Measurements from ENCODE around the gene PLPP4. TPM values are rescaled to one million over a fixed set of nuclear protein-coding genes. Genes with fewer than 3 reads are reported as not detected.
A peak's percentile ranks its signal among the peaks of the same experiment; 100 is the strongest.
"Not testable (repeated sequence)": the region's sequence is repeated elsewhere in the genome, so short reads cannot be mapped to it uniquely, and the experiment has no call there.

Gene PLPP4
- total RNA-seq, 1 experiment from 2014 or later: 9.7 TPM

GRCh38 chr10:120499883-120500282 is 42.9 kb downstream of the PLPP4 start:
- no peaks in the 10 kb centered on the region for H3K9me3 ChIP-seq (ENCODE audit: low read length)
- H3K4me3 ChIP-seq (ENCODE audit: low read length): no peak overlapping the region
- H3K4me1 ChIP-seq (ENCODE audit: low read length): peaks cover 17% of the 10 kb centered on the region
- H4K20me1 ChIP-seq (ENCODE audit: insufficient read depth, low read depth, low read length): no peaks in the 10 kb centered on the region
- DNase-seq: no peak
- H3K27me3 ChIP-seq (ENCODE audit: low read length): no peaks in the 10 kb centered on the region
- no peak overlapping the region for H2AFZ ChIP-seq (ENCODE audit: low read length)
- no peak overlapping the region for H3K9ac ChIP-seq (ENCODE audit: low read length)
- no peak overlapping the region for H3K27ac ChIP-seq (ENCODE audit: low read length)
- H3K79me2 ChIP-seq (ENCODE audit: low read length): no peaks in the 10 kb centered on the region
- H3K36me3 ChIP-seq (ENCODE audit: insufficient read depth, low read length): no peaks in the 10 kb centered on the region
- H3K4me2 ChIP-seq (ENCODE audit: low read depth, low read length, poor library complexity, severe bottlenecking): no peak overlapping the region
- no peaks in the 10 kb centered on the region for H3K9me2 ChIP-seq (replicated peaks; ENCODE audit: insufficient read depth, low read length)

- Histone ChIP-seq H2AFZ (ENCODE audit: low read length) (no peak overlapping the region), H3K36me3 (ENCODE audit: insufficient read depth, low read length) (no peaks in the 10 kb centered on the region), H3K4me2 (ENCODE audit: low read depth, low read length, poor library complexity, severe bottlenecking) (peak overlapping the region; percentile 11), H3K9me2 (replicated peaks; ENCODE audit: insufficient read depth, low read length) (no peaks in the 10 kb centered on the region), H4K20me1 (ENCODE audit: insufficient read depth, low read depth, low read length) (no peaks in the 10 kb centered on the region), H3K9me3 (ENCODE audit: low read length) (no peaks in the 10 kb centered on the region), H3K79me2 (ENCODE audit: low read length) (no peaks in the 10 kb centered on the region), H3K4me1 (ENCODE audit: low read length) (peaks cover 18% of the 10 kb centered on the region), H3K27me3 (ENCODE audit: low read length) (no peaks in the 10 kb centered on the region), H3K4me3 (ENCODE audit: low read length) (no peak overlapping the region), H3K27ac (ENCODE audit: low read length) (no peak overlapping the region; the same call in 1 of the 2 replicates), H3K9ac (ENCODE audit: low read length) (no peak overlapping the region)
- no peak for DNase-seq
Measured at GRCh38 chr10:120503689-120504088, 46.7 kb downstream of the PLPP4 start.

GRCh38 chr10:120504227-120504626 is 47.2 kb downstream of the PLPP4 start:
- not testable (repeated sequence) for H2AFZ ChIP-seq (ENCODE audit: low read length); H3K9me2 ChIP-seq (replicated peaks; ENCODE audit: insufficient read depth, low read length); H3K27me3 ChIP-seq (ENCODE audit: low read length); H3K9me3 ChIP-seq (ENCODE audit: low read length); H3K4me3 ChIP-seq (ENCODE audit: low read length); H4K20me1 ChIP-seq (ENCODE audit: insufficient read depth, low read depth, low read length); H3K79me2 ChIP-seq (ENCODE audit: low read length); H3K36me3 ChIP-seq (ENCODE audit: insufficient read depth, low read length)
- peak; percentile 70 for DNase-seq
- Histone ChIP-seq H3K27ac (ENCODE audit: low read length) (peak overlapping the region; percentile 20; the same call in 1 of the 2 replicates), H3K9ac (ENCODE audit: low read length) (0 out of 2 replicates have a peak overlapping the region, but pooled peaks have one; percentile 2), H3K4me1 (ENCODE audit: low read length) (peaks cover 18% of the 10 kb centered on the region), H3K4me2 (ENCODE audit: low read depth, low read length, poor library complexity, severe bottlenecking) (peak overlapping the region; percentile 11)

GRCh38 chr10:120505056-120505455 is 48.0 kb downstream of the PLPP4 start:
- no peak overlapping the region for H3K27ac ChIP-seq (ENCODE audit: low read length)
- no peaks in the 10 kb centered on the region for H3K9me2 ChIP-seq (replicated peaks; ENCODE audit: insufficient read depth, low read length)
- no peak overlapping the region for H3K9ac ChIP-seq (ENCODE audit: low read length)

GRCh38 chr10:120505866-120506265 is 48.8 kb downstream of the PLPP4 start:
- H3K4me1 ChIP-seq (ENCODE audit: low read length): peaks cover 18% of the 10 kb centered on the region
- no peaks in the 10 kb centered on the region for H4K20me1 ChIP-seq (ENCODE audit: insufficient read depth, low read depth, low read length)
- DNase-seq: no peak
- H3K9me2 ChIP-seq (replicated peaks; ENCODE audit: insufficient read depth, low read length): no peaks in the 10 kb centered on the region
- H3K36me3 ChIP-seq (ENCODE audit: insufficient read depth, low read length): no peaks in the 10 kb centered on the region
- no peak overlapping the region for H2AFZ ChIP-seq (ENCODE audit: low read length)
- H3K9me3 ChIP-seq (ENCODE audit: low read length): no peaks in the 10 kb centered on the region
- H3K79me2 ChIP-seq (ENCODE audit: low read length): no peaks in the 10 kb centered on the region
- H3K4me2 ChIP-seq (ENCODE audit: low read depth, low read length, poor library complexity, severe bottlenecking): no peak overlapping the region
- no peak overlapping the region for H3K9ac ChIP-seq (ENCODE audit: low read length)
- H3K27ac ChIP-seq (ENCODE audit: low read length): no peak overlapping the region
- H3K27me3 ChIP-seq (ENCODE audit: low read length): no peaks in the 10 kb centered on the region
- H3K4me3 ChIP-seq (ENCODE audit: low read length): no peak overlapping the region

More at GRCh38 chr10:120505056-120505455, 48.0 kb downstream of the PLPP4 start:
- H4K20me1 ChIP-seq (ENCODE audit: insufficient read depth, low read depth, low read length): no peaks in the 10 kb centered on the region
- DNase-seq: no peak
- no peaks in the 10 kb centered on the region for H3K79me2 ChIP-seq (ENCODE audit: low read length)
- no peak overlapping the region for H3K4me3 ChIP-seq (ENCODE audit: low read length)
- no peak overlapping the region for H3K4me2 ChIP-seq (ENCODE audit: low read depth, low read length, poor library complexity, severe bottlenecking)
- no peaks in the 10 kb centered on the region for H3K27me3 ChIP-seq (ENCODE audit: low read length)
- peaks cover 18% of the 10 kb centered on the region for H3K4me1 ChIP-seq (ENCODE audit: low read length)
- no peak overlapping the region for H2AFZ ChIP-seq (ENCODE audit: low read length)
- H3K36me3 ChIP-seq (ENCODE audit: insufficient read depth, low read length): no peaks in the 10 kb centered on the region
- H3K9me3 ChIP-seq (ENCODE audit: low read length): no peaks in the 10 kb centered on the region

GRCh38 chr10:120506674-120507073 is 49.6 kb downstream of the PLPP4 start:
- no peaks in the 10 kb centered on the region for H4K20me1 ChIP-seq (ENCODE audit: insufficient read depth, low read depth, low read length)
- no peak overlapping the region for H2AFZ ChIP-seq (ENCODE audit: low read length)
- H3K27me3 ChIP-seq (ENCODE audit: low read length): no peaks in the 10 kb centered on the region
- H3K4me1 ChIP-seq (ENCODE audit: low read length): peaks cover 18% of the 10 kb centered on the region
- no peak for DNase-seq
- no peak overlapping the region for H3K4me2 ChIP-seq (ENCODE audit: low read depth, low read length, poor library complexity, severe bottlenecking)
- no peaks in the 10 kb centered on the region for H3K9me3 ChIP-seq (ENCODE audit: low read length)
- H3K79me2 ChIP-seq (ENCODE audit: low read length): no peaks in the 10 kb centered on the region
- no peak overlapping the region for H3K4me3 ChIP-seq (ENCODE audit: low read length)
- no peak overlapping the region for H3K9ac ChIP-seq (ENCODE audit: low read length)
- no peak overlapping the region for H3K27ac ChIP-seq (ENCODE audit: low read length)
- H3K36me3 ChIP-seq (ENCODE audit: insufficient read depth, low read length): no peaks in the 10 kb centered on the region
- no peaks in the 10 kb centered on the region for H3K9me2 ChIP-seq (replicated peaks; ENCODE audit: insufficient read depth, low read length)

- H3K4me3 ChIP-seq (ENCODE audit: low read length): no peak overlapping the region
- no peaks in the 10 kb centered on the region for H3K79me2 ChIP-seq (ENCODE audit: low read length)
- H3K27me3 ChIP-seq (ENCODE audit: low read length): no peaks in the 10 kb centered on the region
- H3K9me2 ChIP-seq (replicated peaks; ENCODE audit: insufficient read depth, low read length): no peaks in the 10 kb centered on the region
- DNase-seq: no peak
- no peaks in the 10 kb centered on the region for H4K20me1 ChIP-seq (ENCODE audit: insufficient read depth, low read depth, low read length)
- no peak overlapping the region for H2AFZ ChIP-seq (ENCODE audit: low read length)
- H3K36me3 ChIP-seq (ENCODE audit: insufficient read depth, low read length): no peaks in the 10 kb centered on the region
- no peak overlapping the region for H3K4me2 ChIP-seq (ENCODE audit: low read depth, low read length, poor library complexity, severe bottlenecking)
- no peak overlapping the region for H3K9ac ChIP-seq (ENCODE audit: low read length)
- H3K9me3 ChIP-seq (ENCODE audit: low read length): no peaks in the 10 kb centered on the region
- H3K4me1 ChIP-seq (ENCODE audit: low read length): peaks cover 18% of the 10 kb centered on the region
- no peak overlapping the region for H3K27ac ChIP-seq (ENCODE audit: low read length)
Measured at GRCh38 chr10:120507175-120507574, 50.1 kb downstream of the PLPP4 start.

GRCh38 chr10:120507651-120508050 is 50.6 kb downstream of the PLPP4 start:
- Histone ChIP-seq H3K4me1 (ENCODE audit: low read length) (peaks cover 18% of the 10 kb centered on the region), H3K9me2 (replicated peaks; ENCODE audit: insufficient read depth, low read length) (no peaks in the 10 kb centered on the region), H3K36me3 (ENCODE audit: insufficient read depth, low read length) (no peaks in the 10 kb centered on the region), H3K4me2 (ENCODE audit: low read depth, low read length, poor library complexity, severe bottlenecking) (no peak overlapping the region), H2AFZ (ENCODE audit: low read length) (no peak overlapping the region), H3K9ac (ENCODE audit: low read length) (no peak overlapping the region), H3K4me3 (ENCODE audit: low read length) (no peak overlapping the region), H3K27me3 (ENCODE audit: low read length) (no peaks in the 10 kb centered on the region), H4K20me1 (ENCODE audit: insufficient read depth, low read depth, low read length) (no peaks in the 10 kb centered on the region), H3K79me2 (ENCODE audit: low read length) (no peaks in the 10 kb centered on the region), H3K9me3 (ENCODE audit: low read length) (no peaks in the 10 kb centered on the region), H3K27ac (ENCODE audit: low read length) (no peak overlapping the region)
- DNase-seq: no peak

GRCh38 chr10:120508393-120508792 is 51.4 kb downstream of the PLPP4 start:
- Histone ChIP-seq H3K36me3 (ENCODE audit: insufficient read depth, low read length) (no peaks in the 10 kb centered on the region), H3K27ac (ENCODE audit: low read length) (no peak overlapping the region), H3K9ac (ENCODE audit: low read length) (no peak overlapping the region), H3K9me2 (replicated peaks; ENCODE audit: insufficient read depth, low read length) (no peaks in the 10 kb centered on the region), H4K20me1 (ENCODE audit: insufficient read depth, low read depth, low read length) (no peaks in the 10 kb centered on the region), H3K4me3 (ENCODE audit: low read length) (no peak overlapping the region), H3K27me3 (ENCODE audit: low read length) (no peaks in the 10 kb centered on the region), H3K79me2 (ENCODE audit: low read length) (no peaks in the 10 kb centered on the region), H3K4me1 (ENCODE audit: low read length) (peaks cover 17% of the 10 kb centered on the region), H3K9me3 (ENCODE audit: low read length) (no peaks in the 10 kb centered on the region), H3K4me2 (ENCODE audit: low read depth, low read length, poor library complexity, severe bottlenecking) (no peak overlapping the region), H2AFZ (ENCODE audit: low read length) (no peak overlapping the region)
- no peak for DNase-seq

Measured in Karpas-422 (cell line).